WTC11 (cell line): ENCODE measurements around the gene ADCYAP1R1. TPM values are rescaled to one million over a fixed set of nuclear protein-coding genes. Genes with fewer than 3 reads are reported as not detected.

Experiments
- ATAC-seq: fragments of 200-7000 bp; cut with Tn5 transposase; 2 replicates; pipeline ENCODE4 v1.10.0; 2021; ENCODE audit warnings: mild to moderate bottlenecking, moderate library complexity
- CTCF ChIA-PET: fragments of 300-600 bp; sonication (Branson Sonifier 250); formaldehyde crosslinking; loops from one replicate; lab custom pipeline; 2021; ENCODE audit warnings: antibody characterized with exemption; lab: Charles Lee
- POLR2A ChIA-PET: fragments of 350-600 bp; sonication (Branson Sonifier 250); formaldehyde crosslinking; loops from one replicate; lab custom pipeline; 2021; ENCODE audit warnings: antibody characterized with exemption; lab: Charles Lee
- DNase-seq: peaks from one replicate; pipeline ENCODE4 v3.0.0; 2021; ENCODE audit warnings: low spot score
- H3K27ac Mint-ChIP-seq: 2 replicates; pipeline ENCODE4 v1.8.0; 2021; ENCODE audit warnings: mixed read lengths
- H3K27me3 Mint-ChIP-seq: 2 replicates; pipeline ENCODE4 v1.8.0; 2021; ENCODE audit warnings: low read depth, mild to moderate bottlenecking, moderate library complexity, mixed read lengths
- H3K36me3 Mint-ChIP-seq: 2 replicates; pipeline ENCODE4 v1.8.0; 2021; ENCODE audit warnings: mixed read lengths
- H3K4me1 Mint-ChIP-seq: 2 replicates; pipeline ENCODE4 v1.8.0; 2022; ENCODE audit warnings: mixed read lengths
- H3K4me3 Mint-ChIP-seq: 2 replicates; pipeline ENCODE4 v1.8.0; 2021; ENCODE audit warnings: mild to moderate bottlenecking, moderate library complexity, mixed read lengths
- H3K9me3 Mint-ChIP-seq: 2 replicates; pipeline ENCODE4 v1.8.0; 2021; ENCODE audit warnings: mixed read lengths
- FOXK1 ChIP-seq: sonication (generic); formaldehyde crosslinking; IDR thresholded peaks from 2 replicates; pipeline ENCODE4 v1.8.0; 2022; ENCODE audit warnings: mild to moderate bottlenecking, moderate library complexity, missing genetic modification reagents
- FOXP1 ChIP-seq: sonication (generic); formaldehyde crosslinking; IDR thresholded peaks from 2 replicates; pipeline ENCODE4 v1.8.0; 2022; ENCODE audit warnings: missing genetic modification reagents, mild to moderate bottlenecking, moderate library complexity, borderline replicate concordance
- HMGA2 ChIP-seq: fragments of 250-450 bp; sonication (Bioruptor Pico); IDR thresholded peaks from 2 replicates; pipeline ENCODE4 v1.4.0; 2021; ENCODE audit warnings: mild to moderate bottlenecking, moderate library complexity
- IRF2 ChIP-seq: sonication (generic); formaldehyde crosslinking; IDR thresholded peaks from 2 replicates; pipeline ENCODE4 v1.8.0; 2022; ENCODE audit warnings: low read depth, missing genetic modification reagents, borderline replicate concordance
- JAZF1 ChIP-seq: fragments of 250-450 bp; sonication (Bioruptor Pico); IDR thresholded peaks from 2 replicates; pipeline ENCODE4 v1.9.0; 2021; ENCODE audit warnings: moderate library complexity, mild to moderate bottlenecking, inconsistent platforms
- NFE2L1 ChIP-seq: sonication (generic); formaldehyde crosslinking; IDR thresholded peaks from 2 replicates; pipeline ENCODE4 v1.8.1; 2023; ENCODE audit warnings: missing genetic modification reagents
- NR2C2 ChIP-seq: sonication (generic); formaldehyde crosslinking; IDR thresholded peaks from 2 replicates; pipeline ENCODE4 v1.8.0; 2022; ENCODE audit warnings: mild to moderate bottlenecking, missing genetic modification reagents
- RELA ChIP-seq: sonication (generic); formaldehyde crosslinking; IDR thresholded peaks from 2 replicates; pipeline ENCODE4 v1.8.1; 2022; ENCODE audit warnings: missing genetic modification reagents, mild to moderate bottlenecking, borderline replicate concordance
- SMAD3 ChIP-seq: sonication (generic); formaldehyde crosslinking; IDR thresholded peaks from 2 replicates; pipeline ENCODE4 v1.8.0; 2022; ENCODE audit warnings: missing genetic modification reagents, mild to moderate bottlenecking, borderline replicate concordance
- SP1 ChIP-seq: sonication (generic); formaldehyde crosslinking; conservative IDR thresholded peaks from 2 replicates; pipeline ENCODE4 v1.8.1; 2022; ENCODE audit warnings: missing genetic modification reagents
- TEAD1 ChIP-seq: sonication (generic); formaldehyde crosslinking; IDR thresholded peaks from 2 replicates; pipeline ENCODE4 v1.8.0; 2022; ENCODE audit warnings: mild to moderate bottlenecking, missing genetic modification reagents
- TP53 ChIP-seq: sonication (generic); formaldehyde crosslinking; IDR thresholded peaks from 2 replicates; pipeline ENCODE4 v1.8.1; 2023; ENCODE audit warnings: mild to moderate bottlenecking, missing genetic modification reagents
- ZNF219 ChIP-seq: sonication (generic); formaldehyde crosslinking; IDR thresholded peaks from 2 replicates; pipeline ENCODE4 v1.8.0; 2023; ENCODE audit warnings: missing genetic modification reagents, mild to moderate bottlenecking, borderline replicate concordance
- ZNF232 ChIP-seq: sonication (generic); formaldehyde crosslinking; IDR thresholded peaks from 2 replicates; pipeline ENCODE4 v1.8.0; 2022; ENCODE audit warnings: mild to moderate bottlenecking, missing genetic modification reagents
- total RNA-seq: library from RNA; stranded (reverse); gene quantifications from 3 replicates; pipeline ENCODE4 v1.2.3, GENCODE V29; 2021
- TF ChIP-seq, protein P1 (sequence below): sonication (generic); formaldehyde crosslinking; IDR thresholded peaks from 2 replicates; pipeline ENCODE4 v1.8.1; 2022; ENCODE audit warnings: missing genetic modification reagents, borderline replicate concordance
- TF ChIP-seq, protein P2 (sequence below): sonication (generic); formaldehyde crosslinking; IDR thresholded peaks from 2 replicates; pipeline ENCODE4 v1.8.1; 2022; ENCODE audit warnings: low read depth, missing genetic modification reagents, borderline replicate concordance
- TF ChIP-seq, protein P3 (sequence below): sonication (generic); formaldehyde crosslinking; conservative IDR thresholded peaks from 2 replicates; pipeline ENCODE4 v1.8.1; 2022; ENCODE audit warnings: mild to moderate bottlenecking, missing genetic modification reagents
- TF ChIP-seq, protein P4 (sequence below): fragments of 250-450 bp; sonication (Bioruptor Pico); IDR thresholded peaks from 2 replicates; pipeline ENCODE4 v1.9.0; 2021; ENCODE audit warnings: moderate library complexity, mild to moderate bottlenecking, inconsistent platforms, borderline replicate concordance
- TF ChIP-seq, protein P5 (sequence below): sonication (generic); formaldehyde crosslinking; IDR thresholded peaks from 2 replicates; pipeline ENCODE4 v1.8.0; 2022; ENCODE audit warnings: mild to moderate bottlenecking, missing genetic modification reagents
- TF ChIP-seq, protein P6 (sequence below): sonication (generic); formaldehyde crosslinking; IDR thresholded peaks from 2 replicates; pipeline ENCODE4 v1.8.0; 2022; ENCODE audit warnings: mild to moderate bottlenecking, missing genetic modification reagents
- TF ChIP-seq, protein P7 (sequence below): sonication (generic); formaldehyde crosslinking; IDR thresholded peaks from 2 replicates; pipeline ENCODE4 v1.8.0; 2023; ENCODE audit warnings: missing genetic modification reagents, mild to moderate bottlenecking, borderline replicate concordance
- TF ChIP-seq, protein P8 (sequence below): sonication (generic); formaldehyde crosslinking; IDR thresholded peaks from 2 replicates; pipeline ENCODE4 v1.8.1; 2022; ENCODE audit warnings: mild to moderate bottlenecking, moderate library complexity, missing genetic modification reagents

The ADCYAP1R1 gene
- total RNA-seq, 1 experiment from 2014 or later = 9.9 TPM

DNA sequence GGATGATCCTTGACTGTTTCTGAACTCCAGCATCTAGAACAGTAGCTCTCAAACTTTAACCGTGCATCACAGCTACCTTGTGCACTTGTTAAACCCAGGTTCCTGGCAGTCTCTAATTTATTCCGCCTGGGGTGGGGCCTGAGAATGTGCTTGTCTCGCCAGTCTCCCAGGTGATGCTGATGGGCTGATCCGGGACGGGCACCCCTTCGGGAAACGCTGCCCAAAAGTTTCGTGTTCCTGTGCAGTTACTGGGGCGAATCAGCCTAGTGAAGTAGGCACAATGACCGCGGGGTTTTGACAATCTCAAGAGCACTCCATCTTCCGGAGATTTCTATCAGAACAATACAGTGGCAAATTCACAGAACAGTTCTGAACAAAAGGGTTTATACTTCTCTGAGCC lies 29.9 kb downstream of the ADCYAP1R1 start:
- Mint-ChIP-seq H3K27ac (no peak overlapping the region), H3K4me1 (peaks cover 13% of the 10 kb centered on the region)
- TF ChIP-seq TEAD1 (CRISPR knock-in tag) = no peak
- no peak for TF ChIP-seq RELA (CRISPR knock-in tag)
- TF ChIP-seq FOXK1 = no peak
- TF ChIP-seq, protein P1, sequence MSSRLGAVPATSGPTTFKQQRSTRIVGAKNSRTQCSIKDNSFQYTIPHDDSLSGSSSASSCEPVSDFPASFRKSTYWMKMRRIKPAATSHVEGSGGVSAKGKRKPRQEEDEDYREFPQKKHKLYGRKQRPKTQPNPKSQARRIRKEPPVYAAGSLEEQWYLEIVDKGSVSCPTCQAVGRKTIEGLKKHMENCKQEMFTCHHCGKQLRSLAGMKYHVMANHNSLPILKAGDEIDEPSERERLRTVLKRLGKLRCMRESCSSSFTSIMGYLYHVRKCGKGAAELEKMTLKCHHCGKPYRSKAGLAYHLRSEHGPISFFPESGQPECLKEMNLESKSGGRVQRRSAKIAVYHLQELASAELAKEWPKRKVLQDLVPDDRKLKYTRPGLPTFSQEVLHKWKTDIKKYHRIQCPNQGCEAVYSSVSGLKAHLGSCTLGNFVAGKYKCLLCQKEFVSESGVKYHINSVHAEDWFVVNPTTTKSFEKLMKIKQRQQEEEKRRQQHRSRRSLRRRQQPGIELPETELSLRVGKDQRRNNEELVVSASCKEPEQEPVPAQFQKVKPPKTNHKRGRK (CRISPR knock-in tag) = no peak
- no peak for TF ChIP-seq IRF2 (CRISPR knock-in tag)
- TF ChIP-seq ZNF232 = no peak
- no peak for TF ChIP-seq SP1 (CRISPR knock-in tag)
- TF ChIP-seq, protein P2, sequence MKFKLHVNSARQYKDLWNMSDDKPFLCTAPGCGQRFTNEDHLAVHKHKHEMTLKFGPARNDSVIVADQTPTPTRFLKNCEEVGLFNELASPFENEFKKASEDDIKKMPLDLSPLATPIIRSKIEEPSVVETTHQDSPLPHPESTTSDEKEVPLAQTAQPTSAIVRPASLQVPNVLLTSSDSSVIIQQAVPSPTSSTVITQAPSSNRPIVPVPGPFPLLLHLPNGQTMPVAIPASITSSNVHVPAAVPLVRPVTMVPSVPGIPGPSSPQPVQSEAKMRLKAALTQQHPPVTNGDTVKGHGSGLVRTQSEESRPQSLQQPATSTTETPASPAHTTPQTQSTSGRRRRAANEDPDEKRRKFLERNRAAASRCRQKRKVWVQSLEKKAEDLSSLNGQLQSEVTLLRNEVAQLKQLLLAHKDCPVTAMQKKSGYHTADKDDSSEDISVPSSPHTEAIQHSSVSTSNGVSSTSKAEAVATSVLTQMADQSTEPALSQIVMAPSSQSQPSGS (CRISPR knock-in tag) = no peak
- TF ChIP-seq ZNF219 (CRISPR knock-in tag) = no peak
- no peak for TF ChIP-seq NFE2L1
- no peak for TF ChIP-seq TP53 (CRISPR knock-in tag)
- TF ChIP-seq SMAD3 (CRISPR knock-in tag) = no peak
- TF ChIP-seq, protein P3, sequence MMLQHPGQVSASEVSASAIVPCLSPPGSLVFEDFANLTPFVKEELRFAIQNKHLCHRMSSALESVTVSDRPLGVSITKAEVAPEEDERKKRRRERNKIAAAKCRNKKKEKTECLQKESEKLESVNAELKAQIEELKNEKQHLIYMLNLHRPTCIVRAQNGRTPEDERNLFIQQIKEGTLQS = no peak
- TF ChIP-seq, protein P4, sequence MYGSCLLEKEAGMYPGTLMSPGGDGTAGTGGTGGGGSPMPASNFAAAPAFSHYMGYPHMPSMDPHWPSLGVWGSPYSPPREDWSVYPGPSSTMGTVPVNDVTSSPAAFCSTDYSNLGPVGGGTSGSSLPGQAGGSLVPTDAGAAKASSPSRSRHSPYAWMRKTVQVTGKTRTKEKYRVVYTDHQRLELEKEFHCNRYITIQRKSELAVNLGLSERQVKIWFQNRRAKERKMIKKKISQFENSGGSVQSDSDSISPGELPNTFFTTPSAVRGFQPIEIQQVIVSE (CRISPR knock-in tag) = no peak
- TF ChIP-seq FOXP1 (CRISPR knock-in tag) = no peak
- TF ChIP-seq, protein P5, sequence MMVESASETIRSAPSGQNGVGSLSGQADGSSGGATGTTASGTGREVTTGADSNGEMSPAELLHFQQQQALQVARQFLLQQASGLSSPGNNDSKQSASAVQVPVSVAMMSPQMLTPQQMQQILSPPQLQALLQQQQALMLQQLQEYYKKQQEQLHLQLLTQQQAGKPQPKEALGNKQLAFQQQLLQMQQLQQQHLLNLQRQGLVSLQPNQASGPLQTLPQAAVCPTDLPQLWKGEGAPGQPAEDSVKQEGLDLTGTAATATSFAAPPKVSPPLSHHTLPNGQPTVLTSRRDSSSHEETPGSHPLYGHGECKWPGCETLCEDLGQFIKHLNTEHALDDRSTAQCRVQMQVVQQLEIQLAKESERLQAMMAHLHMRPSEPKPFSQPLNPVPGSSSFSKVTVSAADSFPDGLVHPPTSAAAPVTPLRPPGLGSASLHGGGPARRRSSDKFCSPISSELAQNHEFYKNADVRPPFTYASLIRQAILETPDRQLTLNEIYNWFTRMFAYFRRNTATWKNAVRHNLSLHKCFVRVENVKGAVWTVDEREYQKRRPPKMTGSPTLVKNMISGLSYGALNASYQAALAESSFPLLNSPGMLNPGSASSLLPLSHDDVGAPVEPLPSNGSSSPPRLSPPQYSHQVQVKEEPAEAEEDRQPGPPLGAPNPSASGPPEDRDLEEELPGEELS = no peak
- TF ChIP-seq, all 79 proteins: peak for 0
- POLR2A ChIA-PET = no interaction called here
- no peaks in the 10 kb centered on the region for H3K27me3 Mint-ChIP-seq
- no peak for DNase-seq
- no peak for ATAC-seq
- no peak overlapping the region for H3K4me3 Mint-ChIP-seq
- H3K9me3 Mint-ChIP-seq = no peaks in the 10 kb centered on the region
- CTCF ChIA-PET = interaction anchor here (1.2 to 2.2 kb wide), 3 partner anchors 22 to 40 kb away, joined by 3 to 5 read pairs (median 4); no protein-coding TSS in a partner anchor
- peaks cover 5% of the 10 kb centered on the region; the same call in 1 of the 2 replicates for H3K36me3 Mint-ChIP-seq

DNA sequence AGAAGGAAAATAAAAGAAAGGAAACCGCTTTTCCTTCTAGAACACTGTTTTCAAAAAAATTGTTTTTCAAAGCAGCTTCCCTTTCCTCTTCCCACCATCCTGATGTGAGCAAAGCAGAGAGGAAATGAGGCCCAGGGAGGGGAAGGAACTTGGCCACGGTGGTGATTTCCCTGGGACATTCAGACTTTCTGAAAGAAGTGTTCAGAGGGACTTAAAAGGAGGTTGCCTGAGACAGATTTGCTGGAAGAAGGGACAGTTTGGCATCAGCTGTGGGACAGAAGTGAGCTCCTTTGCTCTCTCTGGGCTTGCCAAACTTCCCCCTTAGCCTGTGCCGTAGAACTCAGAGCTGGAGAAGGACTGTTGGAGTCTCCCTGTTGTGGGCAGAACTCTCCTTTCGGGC lies 30.3 kb downstream of the ADCYAP1R1 start:
- no peak for ATAC-seq
- ChIA-PET CTCF (interaction anchor here (1.2 to 2.2 kb wide), 3 partner anchors 23 to 40 kb away, joined by 3 to 5 read pairs (median 4); no protein-coding TSS in a partner anchor), POLR2A (interaction anchor here (1.1 kb wide), 1 partner anchor 99 kb away, joined by 3 read pairs; no protein-coding TSS in a partner anchor)
- no peak overlapping the region for H3K27ac Mint-ChIP-seq
- H3K36me3 Mint-ChIP-seq = peaks cover 5% of the 10 kb centered on the region; the same call in 1 of the 2 replicates
- H3K4me1 Mint-ChIP-seq = peaks cover 13% of the 10 kb centered on the region
- H3K9me3 Mint-ChIP-seq = no peaks in the 10 kb centered on the region
- H3K4me3 Mint-ChIP-seq = no peak overlapping the region
- H3K27me3 Mint-ChIP-seq = no peaks in the 10 kb centered on the region
- no peak for DNase-seq
- TF ChIP-seq, protein P6, sequence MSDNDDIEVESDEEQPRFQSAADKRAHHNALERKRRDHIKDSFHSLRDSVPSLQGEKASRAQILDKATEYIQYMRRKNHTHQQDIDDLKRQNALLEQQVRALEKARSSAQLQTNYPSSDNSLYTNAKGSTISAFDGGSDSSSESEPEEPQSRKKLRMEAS (CRISPR knock-in tag) = no peak
- TF ChIP-seq, protein P7, sequence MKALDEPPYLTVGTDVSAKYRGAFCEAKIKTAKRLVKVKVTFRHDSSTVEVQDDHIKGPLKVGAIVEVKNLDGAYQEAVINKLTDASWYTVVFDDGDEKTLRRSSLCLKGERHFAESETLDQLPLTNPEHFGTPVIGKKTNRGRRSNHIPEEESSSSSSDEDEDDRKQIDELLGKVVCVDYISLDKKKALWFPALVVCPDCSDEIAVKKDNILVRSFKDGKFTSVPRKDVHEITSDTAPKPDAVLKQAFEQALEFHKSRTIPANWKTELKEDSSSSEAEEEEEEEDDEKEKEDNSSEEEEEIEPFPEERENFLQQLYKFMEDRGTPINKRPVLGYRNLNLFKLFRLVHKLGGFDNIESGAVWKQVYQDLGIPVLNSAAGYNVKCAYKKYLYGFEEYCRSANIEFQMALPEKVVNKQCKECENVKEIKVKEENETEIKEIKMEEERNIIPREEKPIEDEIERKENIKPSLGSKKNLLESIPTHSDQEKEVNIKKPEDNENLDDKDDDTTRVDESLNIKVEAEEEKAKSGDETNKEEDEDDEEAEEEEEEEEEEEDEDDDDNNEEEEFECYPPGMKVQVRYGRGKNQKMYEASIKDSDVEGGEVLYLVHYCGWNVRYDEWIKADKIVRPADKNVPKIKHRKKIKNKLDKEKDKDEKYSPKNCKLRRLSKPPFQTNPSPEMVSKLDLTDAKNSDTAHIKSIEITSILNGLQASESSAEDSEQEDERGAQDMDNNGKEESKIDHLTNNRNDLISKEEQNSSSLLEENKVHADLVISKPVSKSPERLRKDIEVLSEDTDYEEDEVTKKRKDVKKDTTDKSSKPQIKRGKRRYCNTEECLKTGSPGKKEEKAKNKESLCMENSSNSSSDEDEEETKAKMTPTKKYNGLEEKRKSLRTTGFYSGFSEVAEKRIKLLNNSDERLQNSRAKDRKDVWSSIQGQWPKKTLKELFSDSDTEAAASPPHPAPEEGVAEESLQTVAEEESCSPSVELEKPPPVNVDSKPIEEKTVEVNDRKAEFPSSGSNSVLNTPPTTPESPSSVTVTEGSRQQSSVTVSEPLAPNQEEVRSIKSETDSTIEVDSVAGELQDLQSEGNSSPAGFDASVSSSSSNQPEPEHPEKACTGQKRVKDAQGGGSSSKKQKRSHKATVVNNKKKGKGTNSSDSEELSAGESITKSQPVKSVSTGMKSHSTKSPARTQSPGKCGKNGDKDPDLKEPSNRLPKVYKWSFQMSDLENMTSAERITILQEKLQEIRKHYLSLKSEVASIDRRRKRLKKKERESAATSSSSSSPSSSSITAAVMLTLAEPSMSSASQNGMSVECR (CRISPR knock-in tag) = no peak
- no peak for TF ChIP-seq HMGA2 (CRISPR knock-in tag)
- TF ChIP-seq, protein P8, sequence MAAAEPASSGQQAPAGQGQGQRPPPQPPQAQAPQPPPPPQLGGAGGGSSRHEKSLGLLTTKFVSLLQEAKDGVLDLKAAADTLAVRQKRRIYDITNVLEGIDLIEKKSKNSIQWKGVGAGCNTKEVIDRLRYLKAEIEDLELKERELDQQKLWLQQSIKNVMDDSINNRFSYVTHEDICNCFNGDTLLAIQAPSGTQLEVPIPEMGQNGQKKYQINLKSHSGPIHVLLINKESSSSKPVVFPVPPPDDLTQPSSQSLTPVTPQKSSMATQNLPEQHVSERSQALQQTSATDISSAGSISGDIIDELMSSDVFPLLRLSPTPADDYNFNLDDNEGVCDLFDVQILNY (CRISPR knock-in tag) = no peak
- TF ChIP-seq JAZF1 (CRISPR knock-in tag) = no peak
- no peak for TF ChIP-seq NR2C2
- no peak for TF ChIP-seq TP53 (CRISPR knock-in tag)
